Osteoblast (primary cell): ENCODE data around the gene SACS. TPM values are rescaled to one million over a fixed set of nuclear protein-coding genes. Genes with fewer than 3 reads are reported as not detected.

ENCODE experiments used
- DNase-seq: peaks from one replicate; pipeline ENCODE4 v3.0.0; 2011; ENCODE audit warnings: low spot score, mixed read lengths; ENCODE audit not compliant: insufficient read length; ENCODE audit errors: missing footprints
- H2AFZ ChIP-seq: 2 replicates; pipeline ENCODE4 v1.6.0; 2011; ENCODE audit warnings: mild to moderate bottlenecking, low read length
- H3K27ac ChIP-seq: 2 replicates; pipeline ENCODE4 v1.5.1; 2011; ENCODE audit warnings: mild to moderate bottlenecking, low read depth, low read length, moderate library complexity
- H3K27me3 ChIP-seq: 2 replicates; pipeline ENCODE4 v1.6.0; 2012; ENCODE audit warnings: mild to moderate bottlenecking, control low read depth, inconsistent platforms, low read length, moderate library complexity; ENCODE audit not compliant: insufficient read depth
- H3K36me3 ChIP-seq: 2 replicates; pipeline ENCODE4 v1.5.1; 2011; ENCODE audit warnings: mild to moderate bottlenecking, low read length, control low read depth, moderate library complexity; ENCODE audit not compliant: insufficient read depth
- H3K4me1 ChIP-seq: 2 replicates; pipeline ENCODE4 v1.5.1; 2011; ENCODE audit warnings: mild to moderate bottlenecking, low read length, control low read depth, moderate library complexity; ENCODE audit not compliant: insufficient read depth
- H3K4me2 ChIP-seq: 2 replicates; pipeline ENCODE4 v1.6.0; 2011; ENCODE audit warnings: mild to moderate bottlenecking, low read length; ENCODE audit not compliant: insufficient read depth
- H3K4me3 ChIP-seq: fragments of 200-600 bp; sonication (generic); 3 replicates; pipeline ENCODE4 v1.5.1; 2012; ENCODE audit warnings: mild to moderate bottlenecking, low read length, inconsistent platforms; ENCODE audit not compliant: insufficient read depth
- H3K79me2 ChIP-seq: 2 replicates; pipeline ENCODE4 v1.6.0; 2012; ENCODE audit warnings: mild to moderate bottlenecking, low read length, control low read depth, inconsistent platforms; ENCODE audit not compliant: insufficient read depth
- H3K9me3 ChIP-seq: 2 replicates; pipeline ENCODE4 v1.5.1; 2011; ENCODE audit warnings: low read depth, low read length, control low read depth
- H4K20me1 ChIP-seq: 2 replicates; pipeline ENCODE4 v1.6.0; 2012; ENCODE audit warnings: mild to moderate bottlenecking, low read length, control low read depth; ENCODE audit not compliant: insufficient read depth
- CTCF ChIP-seq: IDR thresholded peaks from 2 replicates; pipeline ENCODE4 v1.5.1; 2011; ENCODE audit warnings: mild to moderate bottlenecking, low read depth, low read length, moderate library complexity; ENCODE audit errors: extremely low read depth
- total RNA-seq: library from RNA; depleted of rRNA; stranded (reverse); fragments of >200 nt; gene quantifications from 2 replicates; pipeline ENCODE4 v1.2.3, GENCODE V29; 2012

Gene SACS
- total RNA-seq, 1 donor: 59.0 TPM

- Histone ChIP-seq H3K27me3 (no peaks in the 10 kb centered on the region), H3K36me3 (no peaks in the 10 kb centered on the region), H3K4me1 (no peaks in the 10 kb centered on the region), H3K79me2 (no peaks in the 10 kb centered on the region), H2AFZ (no peak overlapping the region), H3K4me3 (no peak overlapping the region), H3K4me2 (no peak overlapping the region), H4K20me1 (no peaks in the 10 kb centered on the region), H3K9me3 (no peaks in the 10 kb centered on the region), H3K27ac (no peak overlapping the region)
- no peak for TF ChIP-seq CTCF
- DNase-seq: no peak
These were observed 17.0 kb upstream of the SACS start for GRCh38 chr13:23450340-23451046.

GRCh38 chr13:23449398-23450162 is 16.1 kb upstream of the SACS start:
- no peak overlapping the region for H3K4me2 ChIP-seq
- H3K9me3 ChIP-seq: no peaks in the 10 kb centered on the region
- H3K27ac ChIP-seq: no peak overlapping the region
- no peak for DNase-seq
- H3K4me3 ChIP-seq: no peak overlapping the region
- H3K36me3 ChIP-seq: no peaks in the 10 kb centered on the region
- H3K79me2 ChIP-seq: no peaks in the 10 kb centered on the region
- no peaks in the 10 kb centered on the region for H3K27me3 ChIP-seq
- no peaks in the 10 kb centered on the region for H4K20me1 ChIP-seq
- peak overlapping the region; percentile 10 for H2AFZ ChIP-seq
- TF ChIP-seq CTCF: no peak
- H3K4me1 ChIP-seq: no peaks in the 10 kb centered on the region

GRCh38 chr13:23447927-23448326 is 14.4 kb upstream of the SACS start:
- no peak for TF ChIP-seq CTCF
- Histone ChIP-seq H3K36me3 (no peaks in the 10 kb centered on the region), H4K20me1 (no peaks in the 10 kb centered on the region), H3K27me3 (no peaks in the 10 kb centered on the region), H2AFZ (no peak overlapping the region), H3K79me2 (no peaks in the 10 kb centered on the region), H3K9me3 (no peaks in the 10 kb centered on the region), H3K4me3 (no peak overlapping the region), H3K27ac (no peak overlapping the region), H3K4me2 (no peak overlapping the region), H3K4me1 (no peaks in the 10 kb centered on the region)
- DNase-seq: no peak

GRCh38 chr13:23445794-23446193 is 12.3 kb upstream of the SACS start:
- Histone ChIP-seq H3K36me3 (no peaks in the 10 kb centered on the region), H4K20me1 (no peaks in the 10 kb centered on the region), H3K4me2 (no peak overlapping the region), H3K27me3 (no peaks in the 10 kb centered on the region), H3K4me3 (no peak overlapping the region), H2AFZ (no peak overlapping the region), H3K4me1 (no peaks in the 10 kb centered on the region), H3K9me3 (no peaks in the 10 kb centered on the region), H3K79me2 (no peaks in the 10 kb centered on the region), H3K27ac (no peak overlapping the region)
- TF ChIP-seq CTCF: no peak
- no peak for DNase-seq
